ENCODE measurements around the gene PIK3C2G.
"Not testable (repeated sequence)": the region's sequence is repeated elsewhere in the genome, so short reads cannot be mapped to it uniquely, and the experiment has no call there.

PIK3C2G gene

DNA sequence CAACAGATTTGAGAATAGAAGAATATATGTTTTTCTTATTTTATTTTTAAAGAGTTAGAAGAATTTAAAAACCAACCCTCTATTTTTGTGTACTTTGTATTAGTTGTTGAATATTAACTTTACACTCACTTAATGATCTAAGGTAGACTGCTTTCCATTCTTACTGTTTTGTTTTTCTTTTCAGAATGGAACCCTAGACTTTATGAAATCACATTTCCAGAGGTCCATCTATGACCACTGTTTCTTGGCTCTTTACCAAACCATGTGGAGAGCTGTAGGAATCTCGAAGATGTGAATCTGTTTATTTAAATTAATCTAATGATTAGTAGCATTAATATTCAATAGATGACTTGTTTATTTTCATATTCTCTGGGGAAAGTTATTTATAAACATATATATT is 7.2 kb upstream of the PIK3C2G start:
- TF ChIP-seq, protein P1, sequence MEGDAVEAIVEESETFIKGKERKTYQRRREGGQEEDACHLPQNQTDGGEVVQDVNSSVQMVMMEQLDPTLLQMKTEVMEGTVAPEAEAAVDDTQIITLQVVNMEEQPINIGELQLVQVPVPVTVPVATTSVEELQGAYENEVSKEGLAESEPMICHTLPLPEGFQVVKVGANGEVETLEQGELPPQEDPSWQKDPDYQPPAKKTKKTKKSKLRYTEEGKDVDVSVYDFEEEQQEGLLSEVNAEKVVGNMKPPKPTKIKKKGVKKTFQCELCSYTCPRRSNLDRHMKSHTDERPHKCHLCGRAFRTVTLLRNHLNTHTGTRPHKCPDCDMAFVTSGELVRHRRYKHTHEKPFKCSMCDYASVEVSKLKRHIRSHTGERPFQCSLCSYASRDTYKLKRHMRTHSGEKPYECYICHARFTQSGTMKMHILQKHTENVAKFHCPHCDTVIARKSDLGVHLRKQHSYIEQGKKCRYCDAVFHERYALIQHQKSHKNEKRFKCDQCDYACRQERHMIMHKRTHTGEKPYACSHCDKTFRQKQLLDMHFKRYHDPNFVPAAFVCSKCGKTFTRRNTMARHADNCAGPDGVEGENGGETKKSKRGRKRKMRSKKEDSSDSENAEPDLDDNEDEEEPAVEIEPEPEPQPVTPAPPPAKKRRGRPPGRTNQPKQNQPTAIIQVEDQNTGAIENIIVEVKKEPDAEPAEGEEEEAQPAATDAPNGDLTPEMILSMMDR (IDR thresholded peaks at IDR 0.05; ENCODE audit: low read depth, low read length, poor library complexity, severe bottlenecking) = no peak
- TF ChIP-seq EZH2phosphoT487 (IDR thresholded peaks at IDR 0.05; ENCODE audit: borderline replicate concordance, low read length) = no peak
- H3K27ac ChIP-seq (ENCODE audit: low read depth, low read length) = no peak overlapping the region
- H3K27me3 ChIP-seq (ENCODE audit: control insufficient read depth, low read length) = no peaks in the 10 kb centered on the region
- no peaks in the 10 kb centered on the region for H3K4me1 ChIP-seq (ENCODE audit: control insufficient read depth, low read length)
- no peaks in the 10 kb centered on the region for H3K9me2 ChIP-seq (replicated peaks; ENCODE audit: control insufficient read depth, low read length)
- no peak overlapping the region for H3K4me3 ChIP-seq (ENCODE audit: low read length)
- H4K20me1 ChIP-seq (ENCODE audit: control insufficient read depth, insufficient read depth, low read depth, low read length) = no peaks in the 10 kb centered on the region
- no peaks in the 10 kb centered on the region for H3K79me2 ChIP-seq (ENCODE audit: control insufficient read depth, low read length)
- no peaks in the 10 kb centered on the region for H3K9me3 ChIP-seq (ENCODE audit: control insufficient read depth, insufficient read depth, low read length)
- H3F3A ChIP-seq (ENCODE audit: control insufficient read depth, insufficient read depth) = no peaks in the 10 kb centered on the region
- no peak overlapping the region for H3K4me2 ChIP-seq (ENCODE audit: low read length)
- H3K36me3 ChIP-seq (ENCODE audit: control insufficient read depth, low read length) = no peaks in the 10 kb centered on the region

DNA sequence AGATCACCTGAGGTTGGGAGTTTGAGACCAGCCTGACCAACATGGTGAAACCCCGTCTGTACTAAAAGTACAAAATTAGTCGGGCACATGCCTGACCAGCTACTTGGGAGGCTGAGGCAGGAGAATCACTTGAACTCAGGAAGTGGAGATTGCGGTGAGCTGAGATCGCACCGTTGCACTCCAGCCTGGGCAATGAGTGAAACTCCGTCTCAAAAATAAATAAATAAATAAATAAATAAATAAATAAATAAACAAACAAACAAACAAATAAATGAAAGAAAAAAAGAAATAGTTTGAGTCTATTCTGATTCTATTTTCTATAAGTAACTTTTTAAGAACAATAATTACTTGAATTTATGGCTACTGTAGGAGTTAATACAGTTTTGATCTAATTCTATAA is 6.3 kb upstream of the PIK3C2G start:
- H3K4me1 ChIP-seq (ENCODE audit: control insufficient read depth, low read length); H3K27me3 ChIP-seq (ENCODE audit: control insufficient read depth, low read length); H4K20me1 ChIP-seq (ENCODE audit: control insufficient read depth, insufficient read depth, low read depth, low read length); H3K9me3 ChIP-seq (ENCODE audit: control insufficient read depth, insufficient read depth, low read length); H3K79me2 ChIP-seq (ENCODE audit: control insufficient read depth, low read length); H3K9me2 ChIP-seq (replicated peaks; ENCODE audit: control insufficient read depth, low read length); H3F3A ChIP-seq (ENCODE audit: control insufficient read depth, insufficient read depth); H3K4me2 ChIP-seq (ENCODE audit: low read length); H3K36me3 ChIP-seq (ENCODE audit: control insufficient read depth, low read length); H3K27ac ChIP-seq (ENCODE audit: low read depth, low read length); H3K4me3 ChIP-seq (ENCODE audit: low read length): not testable (repeated sequence)

DNA sequence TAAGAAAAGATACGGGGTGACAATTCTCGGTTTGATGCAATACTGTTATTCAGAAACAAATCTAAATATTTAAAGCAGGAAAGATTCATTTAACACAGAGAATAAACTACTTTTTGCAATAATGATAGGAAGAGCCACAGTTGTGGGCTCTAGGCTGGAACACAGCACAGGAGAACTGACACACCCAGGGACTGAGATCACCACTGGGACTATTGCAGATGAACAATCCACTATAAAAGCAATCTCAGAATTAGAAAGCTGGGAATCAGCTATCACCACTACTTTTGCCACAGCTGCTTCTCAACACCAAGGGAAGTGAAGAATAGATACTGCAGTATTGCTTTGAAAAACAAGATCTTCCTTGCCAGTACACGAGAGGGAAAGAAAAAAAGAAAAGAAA is 4.1 kb upstream of the PIK3C2G start:
- H3K9me3 ChIP-seq (ENCODE audit: control insufficient read depth, insufficient read depth, low read length) = no peaks in the 10 kb centered on the region
- no peaks in the 10 kb centered on the region for H3K79me2 ChIP-seq (ENCODE audit: control insufficient read depth, low read length)
- no peak overlapping the region for H3K4me3 ChIP-seq (ENCODE audit: low read length)
- no peaks in the 10 kb centered on the region for H3F3A ChIP-seq (ENCODE audit: control insufficient read depth, insufficient read depth)
- H3K27me3 ChIP-seq (ENCODE audit: control insufficient read depth, low read length) = no peaks in the 10 kb centered on the region
- H3K27ac ChIP-seq (ENCODE audit: low read depth, low read length) = no peak overlapping the region
- H3K9me2 ChIP-seq (replicated peaks; ENCODE audit: control insufficient read depth, low read length) = no peaks in the 10 kb centered on the region
- TF ChIP-seq EZH2phosphoT487 (IDR thresholded peaks at IDR 0.05; ENCODE audit: borderline replicate concordance, low read length) = no peak
- TF ChIP-seq, protein P1 (IDR thresholded peaks at IDR 0.05; ENCODE audit: low read depth, low read length, poor library complexity, severe bottlenecking) = no peak
- no peaks in the 10 kb centered on the region for H3K36me3 ChIP-seq (ENCODE audit: control insufficient read depth, low read length)
- H4K20me1 ChIP-seq (ENCODE audit: control insufficient read depth, insufficient read depth, low read depth, low read length) = no peaks in the 10 kb centered on the region
- H3K4me2 ChIP-seq (ENCODE audit: low read length) = no peak overlapping the region
- no peaks in the 10 kb centered on the region for H3K4me1 ChIP-seq (ENCODE audit: control insufficient read depth, low read length)

DNA sequence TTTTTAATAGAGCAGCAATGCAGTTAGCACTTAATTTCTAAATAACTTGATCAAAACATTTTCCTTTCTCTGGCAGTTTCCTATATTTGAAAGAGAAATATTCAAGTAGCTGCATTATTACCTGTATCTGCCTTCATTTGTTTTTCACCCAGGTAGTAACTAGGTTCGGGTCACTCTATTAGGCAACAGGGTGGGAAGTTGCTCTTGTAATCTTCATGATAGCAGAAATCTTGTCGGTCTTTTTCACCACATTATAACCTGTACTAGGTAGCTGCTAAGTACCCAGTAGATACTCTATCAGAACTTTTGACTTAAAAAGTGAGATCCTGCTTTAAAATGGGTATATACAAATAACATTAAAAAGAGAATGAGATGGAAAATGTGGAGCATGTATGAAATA is 2.4 kb upstream of the PIK3C2G start:
- no peaks in the 10 kb centered on the region for H3K27me3 ChIP-seq (ENCODE audit: control insufficient read depth, low read length)
- no peaks in the 10 kb centered on the region for H3K36me3 ChIP-seq (ENCODE audit: control insufficient read depth, low read length)
- no peaks in the 10 kb centered on the region for H3K9me2 ChIP-seq (replicated peaks; ENCODE audit: control insufficient read depth, low read length)
- TF ChIP-seq, protein P1 (IDR thresholded peaks at IDR 0.05; ENCODE audit: low read depth, low read length, poor library complexity, severe bottlenecking) = no peak
- no peak for TF ChIP-seq EZH2phosphoT487 (IDR thresholded peaks at IDR 0.05; ENCODE audit: borderline replicate concordance, low read length)
- H3F3A ChIP-seq (ENCODE audit: control insufficient read depth, insufficient read depth) = no peaks in the 10 kb centered on the region
- H3K9me3 ChIP-seq (ENCODE audit: control insufficient read depth, insufficient read depth, low read length) = no peaks in the 10 kb centered on the region
- H3K27ac ChIP-seq (ENCODE audit: low read depth, low read length) = no peak overlapping the region
- H3K4me2 ChIP-seq (ENCODE audit: low read length) = no peak overlapping the region
- H3K4me1 ChIP-seq (ENCODE audit: control insufficient read depth, low read length) = no peaks in the 10 kb centered on the region
- no peaks in the 10 kb centered on the region for H3K79me2 ChIP-seq (ENCODE audit: control insufficient read depth, low read length)
- no peak overlapping the region for H3K4me3 ChIP-seq (ENCODE audit: low read length)
- H4K20me1 ChIP-seq (ENCODE audit: control insufficient read depth, insufficient read depth, low read depth, low read length) = no peaks in the 10 kb centered on the region
